ENCODE data around the gene TRIM7.
"Not testable (repeated sequence)": the region's sequence is repeated elsewhere in the genome, so short reads cannot be mapped to it uniquely, and the experiment has no call there.

- not testable (repeated sequence) for TF ChIP-seq EZH2phosphoT487 (IDR thresholded peaks at IDR 0.05; ENCODE audit: borderline replicate concordance, low read length); EZH2 (IDR thresholded peaks at IDR 0.05; ENCODE audit: low read length, unreplicated experiment); CTCF (conservative IDR thresholded peaks at IDR 0.05; ENCODE audit: low read depth, low read length)
These were observed 35.3 kb downstream of the TRIM7 start for GRCh38 chr5:181169459-181170236.
